HG03520 (cell line): ENCODE results near the gene ULBP2.
"Not testable (repeated sequence)": the region's sequence is repeated elsewhere in the genome, so short reads cannot be mapped to it uniquely, and the experiment has no call there.

Experiments
- ATAC-seq: cut with Tn5 transposase; IDR thresholded peaks from one replicate; pipeline ENCODE4 v1.9.1; 2021; ENCODE audit warnings: mild to moderate bottlenecking, moderate library complexity; ENCODE audit not compliant: unreplicated experiment

ULBP2 gene

DNA sequence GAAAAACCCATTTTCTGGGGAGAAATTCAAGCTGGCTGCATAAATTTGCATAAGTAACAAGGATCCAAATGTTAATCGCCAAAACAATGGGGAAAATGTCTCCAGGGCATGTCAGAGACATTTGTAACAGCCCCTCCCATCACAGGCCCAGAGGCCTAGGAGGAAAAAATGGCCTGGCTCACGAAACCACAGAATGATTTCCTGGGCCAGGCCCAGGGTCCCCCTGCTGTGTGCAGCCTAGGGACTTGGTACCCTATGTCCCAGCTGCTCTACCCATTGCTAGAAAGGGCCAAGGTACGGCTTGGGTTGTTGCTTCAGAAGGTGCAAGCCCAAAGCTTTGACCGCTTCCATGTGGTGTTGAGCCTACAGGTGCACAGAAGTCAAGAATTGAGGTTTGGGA, 33.3 kb upstream of the ULBP2 start:
- ATAC-seq = not testable (repeated sequence)

DNA sequence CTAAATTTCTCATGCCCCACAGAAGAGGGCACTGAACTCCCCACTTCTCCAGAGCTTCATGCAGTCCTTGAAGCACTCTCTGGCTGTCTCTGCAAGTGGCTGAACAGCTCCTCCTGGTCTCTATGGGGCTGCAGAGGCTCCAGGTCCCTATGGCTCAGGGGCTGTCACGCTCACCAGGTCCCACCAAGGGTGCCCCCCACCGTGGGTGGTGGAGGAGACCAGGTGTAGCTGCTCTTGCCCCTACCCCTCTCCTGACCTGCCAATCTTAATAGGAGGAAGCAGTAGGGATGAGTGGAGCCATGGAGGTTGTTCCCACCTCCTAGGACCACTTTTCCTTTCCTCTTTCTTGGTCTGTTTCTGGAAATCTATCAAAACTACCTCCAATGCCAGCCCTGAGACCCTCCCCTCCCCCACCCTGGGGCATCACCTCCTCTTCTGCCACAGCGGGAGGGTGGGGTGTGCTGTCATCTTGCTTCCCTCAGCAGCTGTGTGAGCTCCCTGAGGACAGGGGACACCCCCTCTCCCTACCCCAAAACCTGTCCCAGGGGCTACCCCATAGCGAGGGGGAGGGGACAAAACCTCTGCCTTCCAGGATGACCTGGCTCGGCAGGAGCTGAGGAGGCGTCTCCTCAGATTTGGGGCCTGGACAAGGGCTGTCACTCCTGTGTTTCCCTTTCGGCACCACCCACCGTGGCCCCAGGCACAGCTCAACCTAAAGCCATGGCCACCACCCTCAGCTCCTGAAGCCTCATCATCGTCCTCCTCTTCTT, 31.9 kb upstream of the ULBP2 start:
- ATAC-seq = no peak

DNA sequence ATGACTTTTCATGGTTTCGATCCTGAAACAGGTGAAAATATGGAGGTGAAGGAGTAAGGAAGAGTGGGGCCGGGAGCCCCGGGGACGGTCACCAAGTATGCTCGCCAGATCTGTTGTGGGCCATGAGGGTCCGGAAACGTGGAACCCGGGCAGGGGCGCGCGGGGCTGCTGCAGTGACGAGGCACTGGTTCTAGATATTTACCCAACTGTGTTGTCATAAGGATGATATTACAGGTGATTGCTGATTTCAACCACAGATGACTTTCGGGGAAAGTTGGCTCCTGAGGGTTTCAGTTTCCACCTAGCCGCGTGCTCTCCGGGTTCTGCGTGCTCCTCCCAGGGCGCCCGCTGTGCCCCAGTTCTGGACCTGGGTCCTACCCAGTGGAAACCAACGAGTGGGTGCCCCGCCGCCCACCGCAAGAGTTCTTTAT, 31.1 kb upstream of the ULBP2 start:
- ATAC-seq = no peak

DNA sequence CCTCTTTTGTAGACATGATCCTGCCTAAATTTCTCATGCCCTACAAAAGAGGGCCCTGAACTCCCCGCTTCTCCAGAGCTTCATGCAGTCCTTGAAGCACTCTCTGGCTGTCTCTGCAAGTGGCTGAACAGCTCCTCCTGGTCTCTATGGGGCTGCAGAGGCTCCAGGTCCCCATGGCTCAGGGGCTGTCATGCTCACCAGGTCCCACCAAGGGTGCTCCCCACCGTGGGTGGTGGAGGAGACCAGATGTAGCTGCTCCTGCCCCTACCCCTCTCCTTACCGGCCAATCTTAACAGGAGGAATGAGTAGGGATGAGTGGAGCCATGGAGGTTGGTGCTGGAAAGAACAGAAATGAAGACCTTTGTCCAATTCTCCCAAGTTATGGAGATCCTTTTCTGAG, 29.1 kb upstream of the ULBP2 start:
- not testable (repeated sequence) for ATAC-seq

DNA sequence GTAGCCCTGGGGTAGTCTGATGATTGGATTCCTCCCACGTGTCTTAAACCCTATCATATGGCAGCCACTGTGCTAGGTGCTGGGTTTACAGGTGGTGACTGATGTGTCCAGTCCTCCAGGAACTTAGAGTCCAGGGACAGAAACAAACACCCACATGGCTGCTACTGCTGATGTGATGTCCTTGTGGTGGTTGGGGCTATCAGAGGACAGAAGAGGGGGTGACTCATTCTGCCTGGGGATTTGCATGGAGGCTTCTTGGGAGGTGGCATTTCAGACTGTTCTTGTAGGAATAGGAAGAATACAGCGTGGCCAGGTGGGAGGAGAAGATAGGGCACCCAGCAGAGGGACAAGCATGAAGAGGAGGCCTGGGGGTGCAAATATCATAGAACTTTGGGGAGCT, 28.7 kb upstream of the ULBP2 start:
- no peak for ATAC-seq

DNA sequence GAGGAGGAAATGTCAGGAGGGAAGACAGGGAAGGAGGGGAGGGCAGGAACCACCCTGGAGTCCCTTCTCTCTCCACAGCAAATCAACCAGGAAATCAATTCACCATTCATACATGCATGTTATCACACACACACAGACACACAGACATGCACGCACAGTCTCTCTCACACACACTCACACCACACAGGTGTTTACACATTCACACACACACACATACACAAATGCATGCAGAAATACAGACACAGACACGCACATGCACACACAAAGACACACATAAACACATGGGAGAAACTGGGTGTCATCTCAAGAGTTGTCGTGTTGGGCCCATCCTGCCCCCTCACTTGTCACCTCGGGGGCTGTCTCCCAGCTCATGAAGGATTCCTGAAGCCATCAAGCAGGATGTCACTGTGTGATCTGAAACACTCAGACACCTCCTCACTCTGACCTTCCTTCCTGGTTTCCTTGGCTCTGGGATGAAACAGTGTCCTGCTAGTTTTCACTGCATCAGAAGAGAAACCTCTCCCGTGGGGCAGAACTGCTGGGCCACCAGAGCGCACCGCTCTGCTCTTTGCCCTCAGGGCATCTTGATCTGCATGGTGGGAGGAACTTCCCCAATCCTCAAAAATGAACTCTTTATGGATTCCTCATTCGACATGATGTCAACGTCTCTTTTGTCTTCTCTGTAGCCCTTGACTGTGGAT, 28.1 kb upstream of the ULBP2 start:
- no peak for ATAC-seq

DNA sequence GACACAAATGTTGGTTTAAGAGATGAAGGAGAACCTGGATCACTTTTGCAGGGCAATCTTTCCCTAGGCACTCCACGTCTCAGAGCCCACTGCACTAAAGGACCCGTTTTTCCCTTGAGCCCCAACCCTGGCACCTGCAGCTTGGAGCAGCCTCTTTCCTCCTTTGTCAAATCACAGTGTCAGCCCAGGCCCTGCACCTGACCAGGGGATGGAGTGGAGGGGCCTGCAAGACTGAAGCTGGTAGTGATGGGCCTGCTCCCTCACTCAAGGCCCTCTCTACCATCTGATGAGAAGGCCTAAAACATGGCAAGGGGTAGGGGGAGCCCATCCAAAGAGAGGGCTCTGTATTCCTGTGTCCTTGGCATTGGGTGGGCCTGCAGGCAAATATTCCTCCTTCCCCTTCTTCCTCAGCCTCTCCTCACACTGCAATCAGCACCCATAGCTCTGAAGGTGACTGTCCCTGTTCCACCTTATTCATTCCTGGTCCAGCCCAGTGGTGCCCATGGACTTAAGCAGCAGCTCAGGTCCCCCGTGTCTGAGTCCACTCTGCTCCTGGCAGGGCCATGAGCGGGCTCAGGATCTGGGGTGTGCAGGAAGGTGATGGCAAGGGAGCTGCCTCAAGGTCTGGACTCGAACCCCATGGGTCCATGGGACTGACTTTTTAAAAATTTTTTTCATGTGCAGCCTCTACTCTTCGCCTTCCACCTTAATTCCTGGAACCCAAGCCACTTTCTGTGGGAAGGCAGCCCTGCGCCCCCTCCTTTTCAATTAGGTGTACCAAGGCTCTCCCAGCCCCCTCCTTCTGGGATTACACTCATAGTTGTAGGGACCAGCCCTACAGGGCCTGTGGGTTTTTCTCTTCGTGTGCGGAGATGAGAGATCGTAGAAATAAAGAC, 25.6 kb upstream of the ULBP2 start:
- ATAC-seq = no peak

DNA sequence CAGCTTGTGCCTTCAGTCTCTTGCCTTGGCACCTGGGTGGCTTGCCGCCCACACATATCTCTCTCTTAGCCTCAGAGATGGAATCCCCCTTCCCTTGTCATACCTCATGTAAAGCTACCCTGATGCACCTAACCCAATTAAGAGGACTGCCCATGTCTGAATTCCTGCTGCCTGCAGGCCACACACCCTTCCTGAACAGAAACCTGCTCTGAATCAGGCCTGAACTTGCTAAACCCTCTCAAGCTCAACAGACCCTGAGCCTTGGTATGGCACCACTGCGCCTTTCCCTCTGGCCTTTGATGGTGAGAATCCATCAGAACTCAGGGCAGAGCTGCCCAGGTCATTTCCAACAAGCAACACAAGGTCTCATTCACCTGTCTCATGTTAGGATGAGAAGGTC, 24.1 kb upstream of the ULBP2 start:
- ATAC-seq = no peak

DNA sequence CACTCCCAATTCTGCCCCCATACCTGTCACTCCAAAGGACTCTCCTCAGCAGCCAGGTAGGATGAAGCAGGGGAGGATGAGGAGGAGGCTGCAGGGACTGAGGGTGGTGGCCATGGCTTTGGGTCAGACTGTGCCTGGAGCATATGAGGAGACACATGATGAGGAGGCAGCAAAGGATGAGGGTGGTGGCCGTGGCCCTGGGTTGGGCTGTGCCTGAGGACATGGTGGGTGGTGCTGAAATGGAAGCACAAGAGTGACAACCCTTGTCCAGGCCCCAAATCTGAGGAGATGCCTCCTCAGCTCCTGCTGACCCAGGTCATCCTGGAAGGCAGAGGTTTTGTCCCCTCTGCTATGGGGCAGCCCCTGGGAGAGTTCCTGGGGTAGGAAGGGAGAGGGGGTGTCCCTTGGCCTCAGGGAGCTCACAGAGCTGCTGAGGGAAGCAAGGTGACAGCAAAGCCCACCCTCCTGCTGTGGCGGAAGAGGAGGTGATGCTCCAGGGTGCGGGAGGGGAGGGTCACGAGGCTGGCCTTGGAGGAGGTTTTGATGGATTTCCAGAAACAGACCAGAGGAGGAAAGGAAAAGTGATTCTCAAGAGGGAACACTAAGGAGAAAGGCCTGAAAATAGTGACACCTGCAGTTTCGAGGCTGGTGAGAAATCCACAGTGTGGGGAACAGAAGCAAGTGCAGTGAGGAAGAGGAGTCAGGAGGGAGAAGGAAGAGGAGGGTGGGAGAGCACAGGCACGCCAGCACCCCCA, 23.5 kb upstream of the ULBP2 start:
- no peak for ATAC-seq

DNA sequence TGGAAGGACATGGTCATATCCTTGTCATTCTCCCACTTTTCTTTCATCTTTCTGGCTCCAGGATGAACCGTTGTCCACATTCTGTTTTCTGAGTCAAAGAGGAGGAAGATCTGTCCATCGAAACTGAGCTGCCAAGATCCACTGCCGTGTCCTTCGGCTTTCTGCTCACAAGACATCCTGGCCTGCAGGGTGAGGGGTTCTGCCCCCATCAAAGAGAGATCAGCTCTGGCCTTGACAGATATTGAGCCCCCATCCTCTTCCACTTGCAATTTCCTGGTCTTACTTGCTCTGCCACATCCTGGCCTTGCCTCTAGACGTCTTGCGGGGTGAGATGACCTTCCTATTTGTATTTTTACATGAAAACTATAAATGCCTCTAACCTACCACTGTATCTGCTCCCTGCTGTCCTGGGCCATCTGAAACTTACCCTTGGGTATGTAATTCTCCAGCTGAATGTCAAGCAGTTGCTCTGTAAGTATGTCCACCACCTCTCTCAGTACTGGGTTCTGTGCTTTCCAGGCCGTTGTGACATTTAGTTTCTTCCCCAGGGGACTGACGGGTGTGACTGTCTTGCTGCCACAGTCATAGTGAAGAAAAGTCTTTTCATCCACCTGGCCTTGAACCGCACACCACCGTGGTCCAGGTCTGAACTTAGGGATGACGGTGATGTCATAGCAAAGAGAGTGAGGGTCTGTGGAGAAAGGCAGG, 22.5 kb upstream of the ULBP2 start:
- not testable (repeated sequence) for ATAC-seq

DNA sequence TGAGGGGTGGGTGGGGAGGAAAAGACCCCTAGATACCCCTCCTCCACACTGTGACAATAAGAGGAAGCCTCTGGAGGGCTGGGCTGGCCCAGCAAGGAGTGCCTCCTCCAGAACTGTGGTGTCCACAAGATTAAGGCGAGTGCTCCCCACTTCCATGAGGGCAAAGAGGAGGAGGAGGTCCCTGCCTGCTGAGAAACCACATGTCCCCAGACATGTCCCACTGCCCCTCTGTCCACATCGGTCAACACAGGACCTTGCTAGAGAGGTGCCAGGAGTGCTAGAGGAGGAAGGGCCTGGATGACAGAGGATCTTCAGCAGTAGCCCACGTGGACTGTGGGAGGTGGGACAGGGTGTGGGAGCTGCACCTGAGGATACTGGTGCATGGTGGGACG, 22.0 kb upstream of the ULBP2 start:
- ATAC-seq = no peak

DNA sequence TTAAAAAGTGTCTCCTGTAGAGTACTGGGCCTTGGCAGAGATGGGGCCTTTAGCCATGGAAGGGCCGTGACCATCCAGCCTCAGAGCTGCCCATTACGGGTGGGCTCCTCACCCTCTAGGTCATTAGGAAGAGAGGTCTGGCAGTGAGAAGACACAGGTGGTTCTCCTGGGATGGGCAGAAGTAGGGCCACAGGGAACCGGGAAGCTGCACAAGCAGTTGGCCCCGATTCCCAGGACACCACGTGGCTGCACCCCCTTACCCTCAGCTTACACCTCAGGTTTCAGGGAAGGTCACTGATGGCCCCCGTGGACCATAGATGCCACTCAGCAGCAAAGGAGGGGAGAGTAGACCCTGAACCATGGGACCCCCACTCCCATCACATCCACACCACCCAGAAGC, 20.5 kb upstream of the ULBP2 start:
- ATAC-seq = no peak

DNA sequence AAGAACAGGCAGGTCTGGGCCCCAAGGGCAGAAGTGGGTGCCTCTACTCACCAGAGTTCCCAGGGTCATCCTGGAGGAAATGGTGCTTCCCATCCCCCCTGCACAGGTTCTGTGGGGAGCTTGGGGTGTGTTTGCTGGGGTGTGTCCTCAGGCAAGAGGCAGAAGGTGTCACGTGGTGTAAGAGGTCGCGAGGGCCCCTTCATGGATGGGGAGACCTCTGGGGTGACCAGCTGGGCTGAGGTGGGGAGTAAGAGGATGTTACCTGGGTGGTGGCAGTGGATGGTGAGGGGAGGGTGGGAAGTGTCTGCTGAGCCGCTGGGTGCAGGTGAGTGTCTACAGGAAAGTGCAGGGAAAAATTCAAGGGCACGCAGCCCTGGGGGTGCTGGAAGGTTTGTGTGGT, 19.7 kb upstream of the ULBP2 start:
- not testable (repeated sequence) for ATAC-seq

DNA sequence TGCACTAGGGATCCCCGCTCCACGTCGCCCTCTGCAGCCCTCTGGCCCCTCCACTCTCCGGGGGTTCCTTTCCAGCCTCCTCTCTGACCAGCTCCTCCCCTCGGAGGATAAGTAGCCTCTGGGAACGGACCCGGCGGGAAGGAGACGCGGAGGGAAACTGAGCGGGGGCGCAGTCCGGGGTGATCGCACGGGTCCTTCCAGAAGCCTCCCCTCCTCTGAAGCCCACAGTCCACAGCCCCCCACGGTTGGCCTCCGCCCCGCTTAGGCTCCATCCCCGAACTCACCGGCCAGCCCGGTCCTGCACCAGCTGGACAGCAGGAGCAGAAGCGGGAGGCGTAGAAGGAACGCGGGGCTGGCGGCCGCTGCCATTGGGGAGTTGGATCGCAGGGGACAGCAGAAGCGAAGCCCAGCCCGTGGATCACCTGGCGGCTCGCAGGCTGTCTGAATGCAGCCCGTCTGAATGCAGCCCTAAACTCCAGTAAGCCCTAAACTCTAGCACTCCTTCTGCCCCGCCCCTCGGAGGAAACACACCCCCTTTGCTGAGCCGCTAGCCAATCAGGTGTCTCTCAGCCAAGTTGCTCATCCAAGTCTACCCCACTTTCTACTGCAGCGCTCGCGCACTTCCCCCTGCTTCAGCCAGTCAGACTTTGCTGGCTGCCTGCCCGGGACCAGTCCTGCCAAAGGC, 19.0 kb upstream of the ULBP2 start, which contains the start of gene RAET1G:
Gene RAET1G (minus strand): TSS at position 480 of the 685 bp plus-strand sequence. CDS start 111 bp downstream, at position 369.
- ATAC-seq = no peak

DNA sequence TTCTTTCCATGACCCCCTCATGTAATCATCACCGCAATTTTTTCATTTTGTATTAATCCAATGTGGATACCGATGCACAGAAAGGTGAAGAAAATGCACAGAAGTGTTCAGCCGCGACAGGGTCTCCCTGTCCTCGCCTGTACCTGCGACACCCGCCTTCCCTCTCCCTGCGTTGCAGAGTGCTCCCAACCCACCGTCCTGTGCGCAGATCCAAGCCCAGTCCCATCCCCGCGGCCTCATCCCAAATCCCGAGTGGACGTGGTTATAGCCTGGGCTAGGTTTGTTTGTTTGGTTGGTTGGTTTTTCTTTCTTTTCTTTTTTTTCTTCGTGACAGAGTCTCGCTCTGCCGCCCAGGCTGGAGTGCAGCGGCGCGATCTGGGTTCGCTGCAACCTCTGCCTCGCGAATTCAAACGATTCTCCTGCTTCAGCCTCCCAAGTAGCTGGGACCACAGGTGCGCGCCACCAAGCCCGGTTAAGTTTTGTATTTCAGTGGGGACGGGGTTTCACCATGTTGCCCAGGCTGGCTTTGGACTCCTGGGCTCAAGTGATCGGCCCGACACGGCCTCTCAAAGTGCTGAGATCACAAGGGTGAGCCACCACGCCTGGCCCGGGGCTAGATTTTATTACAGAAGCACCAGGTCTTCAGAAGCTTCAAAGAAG, 18.4 kb upstream of the ULBP2 start:
- ATAC-seq = no peak

DNA sequence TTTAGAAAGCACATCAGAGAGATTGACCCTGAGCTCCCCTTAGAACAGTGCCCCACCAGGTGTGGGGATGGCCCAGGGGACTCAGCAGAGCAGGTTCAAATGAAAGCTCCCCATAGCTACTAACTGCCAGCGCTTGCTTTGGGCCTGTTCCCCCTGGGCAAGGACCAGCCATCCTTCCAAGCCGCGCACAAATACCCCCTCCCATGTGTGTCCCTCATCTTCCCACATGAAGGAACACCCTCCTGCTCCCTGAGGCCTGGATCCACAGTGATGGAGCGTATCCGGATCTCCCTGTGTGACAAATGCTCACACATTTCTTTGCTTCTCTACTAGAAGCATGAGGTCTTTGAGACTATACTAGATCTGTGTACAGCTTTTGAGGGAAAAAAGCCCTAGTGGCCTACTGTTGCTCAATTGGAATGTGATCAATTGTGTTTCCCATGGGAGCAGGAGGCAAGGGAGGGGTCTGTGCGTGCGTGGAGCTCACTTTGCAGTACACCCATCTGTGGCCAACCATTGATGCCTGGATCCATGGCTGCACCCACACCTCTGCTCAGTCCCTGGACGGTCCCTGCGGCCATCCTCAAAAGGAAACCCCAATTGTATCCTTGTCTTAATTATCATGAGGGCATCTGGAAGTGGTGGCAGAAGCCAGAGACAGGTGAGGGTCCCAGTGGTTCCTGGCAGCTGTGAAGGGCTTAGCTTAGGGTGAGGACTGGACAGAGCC, 17.4 kb upstream of the ULBP2 start:
- no peak for ATAC-seq

DNA sequence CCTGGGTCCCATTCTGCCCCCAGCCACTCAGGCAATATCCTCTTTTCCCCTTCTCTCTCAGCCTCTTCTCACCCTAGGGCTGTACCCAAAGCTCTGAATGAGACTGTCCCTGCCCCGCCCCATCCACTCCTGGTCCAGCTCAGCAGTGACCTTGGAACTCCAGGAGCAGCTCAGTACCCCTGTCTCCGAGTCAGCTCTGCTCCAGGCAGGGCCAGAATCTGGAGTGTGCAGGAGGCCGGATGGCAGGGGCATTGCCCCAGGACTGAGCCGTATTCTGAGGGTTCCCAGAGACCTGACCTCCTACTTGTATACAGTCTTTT, 16.9 kb upstream of the ULBP2 start:
- no peak for ATAC-seq

DNA sequence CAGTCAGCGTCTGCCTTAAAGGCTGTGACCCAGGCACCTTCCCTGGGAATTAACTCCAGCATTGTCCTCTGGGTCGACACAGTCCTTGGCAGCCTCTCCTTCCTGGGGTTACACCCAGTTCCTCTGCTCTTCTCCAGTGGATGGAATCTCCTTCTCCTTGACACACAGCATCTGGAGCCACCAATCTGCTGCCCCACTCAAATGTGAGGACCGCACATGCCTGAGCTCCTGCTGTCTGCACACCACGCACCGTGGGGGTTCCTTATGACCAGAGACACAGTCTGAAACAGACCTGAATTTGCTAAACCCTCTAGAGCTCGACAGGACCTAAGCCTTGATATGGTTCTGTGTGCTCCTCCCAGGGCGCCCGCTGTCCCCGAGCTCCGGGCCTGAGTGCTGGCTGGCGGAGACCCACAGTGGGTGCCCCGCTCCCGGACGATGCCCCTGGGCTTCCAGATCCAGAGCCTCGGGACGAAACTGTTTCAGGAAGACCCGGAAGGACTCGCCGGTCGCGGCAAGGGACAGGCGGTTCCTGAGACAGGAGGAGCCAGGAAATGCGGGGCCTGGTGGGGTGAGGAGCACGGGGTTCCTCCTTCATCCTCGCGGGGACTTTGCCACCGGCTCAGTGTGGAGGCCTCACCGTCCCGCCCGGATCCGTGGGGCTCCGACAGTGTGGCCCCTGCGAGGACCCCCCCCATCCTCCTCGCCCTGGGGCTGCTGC, 16.4 kb upstream of the ULBP2 start:
- ATAC-seq = no peak
